PC-9 (cell line): ENCODE measurements around the gene MACROD2. TPM values are rescaled to one million over a fixed set of nuclear protein-coding genes. Genes with fewer than 3 reads are reported as not detected.

Source experiments
- BruUV-seq: library from RNA; stranded (reverse); fragments of 400-500 nt; replicated peaks from 2 replicates; lab custom pipeline; 2021; lab: Mats Ljungman, UMichigan
- CTCF ChIA-PET: fragments of 300-600 bp; sonication (Branson Sonifier 250); formaldehyde crosslinking; loops from one replicate; lab custom pipeline; 2022; ENCODE audit warnings: antibody characterized with exemption; lab: Charles Lee
- POLR2A ChIA-PET: fragments of 300-600 bp; sonication (Branson Sonifier 250); formaldehyde crosslinking; loops from one replicate; lab custom pipeline; 2022; ENCODE audit warnings: antibody characterized with exemption; ENCODE audit not compliant: unreplicated experiment; lab: Charles Lee
- DNase-seq, 2 experiments: peaks; one replicate each; pipeline versions ENCODE4 v3.0.0 to v3.0.0-alpha.2; 2015 to 2022; ENCODE audit warnings: mixed read lengths in 1 of 2
- H2AFZ ChIP-seq: fragments of 200-600 bp; sonication (generic); 2 replicates; pipeline ENCODE4 v1.8.1; 2017; ENCODE audit warnings: antibody characterized with exemption
- H3F3A ChIP-seq: fragments of 200-600 bp; sonication (generic); 2 replicates; pipeline ENCODE4 v1.8.1; 2017; ENCODE audit warnings: antibody characterized with exemption, mild to moderate bottlenecking, low read depth; ENCODE audit not compliant: insufficient read depth
- H3K27ac ChIP-seq: fragments of 200-600 bp; sonication (generic); 2 replicates; pipeline ENCODE4 v1.6.1; 2016; ENCODE audit warnings: mixed run types
- H3K27me3 ChIP-seq: fragments of 200-600 bp; sonication (generic); 2 replicates; pipeline ENCODE4 v1.6.1; 2016; ENCODE audit warnings: low read depth, mixed run types; ENCODE audit not compliant: insufficient read depth
- H3K36me3 ChIP-seq: fragments of 200-600 bp; sonication (generic); 2 replicates; pipeline ENCODE4 v1.6.1; 2016; ENCODE audit warnings: low read depth, mixed run types
- H3K4me1 ChIP-seq: fragments of 200-600 bp; sonication (generic); replicated peaks from 2 replicates; pipeline ENCODE4 v1.6.1; 2016; ENCODE audit warnings: mixed run types; ENCODE audit not compliant: insufficient read depth
- H3K4me2 ChIP-seq: fragments of 200-600 bp; sonication (generic); 2 replicates; pipeline ENCODE4 v1.6.1; 2017; ENCODE audit warnings: mixed run types
- H3K4me3 ChIP-seq: fragments of 200-600 bp; sonication (generic); 2 replicates; pipeline ENCODE4 v1.6.1; 2016; ENCODE audit warnings: mixed run types
- H3K79me2 ChIP-seq: fragments of 200-600 bp; sonication (generic); 2 replicates; pipeline ENCODE4 v1.6.1; 2017; ENCODE audit warnings: low read depth, mixed run types
- H3K9me2 ChIP-seq: fragments of 200-600 bp; sonication (generic); 2 replicates; pipeline ENCODE4 v1.8.1; 2017; ENCODE audit warnings: mild to moderate bottlenecking; ENCODE audit not compliant: insufficient read depth
- H3K9me3 ChIP-seq: fragments of 200-600 bp; sonication (generic); 2 replicates; pipeline ENCODE4 v1.8.1; 2016; ENCODE audit warnings: low read depth; ENCODE audit not compliant: insufficient read depth
- H4K20me1 ChIP-seq: fragments of 200-600 bp; sonication (generic); 2 replicates; pipeline ENCODE4 v1.8.1; 2017; ENCODE audit not compliant: insufficient read depth
- CTCF ChIP-seq: fragments of 200-600 bp; sonication (generic); conservative IDR thresholded peaks from 2 replicates; pipeline ENCODE4 v1.6.1; 2017; ENCODE audit warnings: mixed run types, antibody characterized with exemption, mild to moderate bottlenecking, moderate library complexity
- EZH2 ChIP-seq: fragments of 200-600 bp; sonication (generic); IDR thresholded peaks from 2 replicates; pipeline ENCODE4 v1.8.0; 2017; ENCODE audit warnings: antibody characterized with exemption, low read depth
- intact Hi-C: fragments of 100-400 bp; cut with micrococcal nuclease; formaldehyde crosslinking; loops from one replicate; pipeline ENCODE4 v1.10.0; 2022; ENCODE audit not compliant: unreplicated experiment
- total RNA-seq: library from RNA; stranded (reverse); gene quantifications from 2 replicates; pipeline ENCODE4 v1.2.3, GENCODE V29; 2021

Gene MACROD2
- total RNA-seq, 1 experiment from 2014 or later: 11.4 TPM

DNA sequence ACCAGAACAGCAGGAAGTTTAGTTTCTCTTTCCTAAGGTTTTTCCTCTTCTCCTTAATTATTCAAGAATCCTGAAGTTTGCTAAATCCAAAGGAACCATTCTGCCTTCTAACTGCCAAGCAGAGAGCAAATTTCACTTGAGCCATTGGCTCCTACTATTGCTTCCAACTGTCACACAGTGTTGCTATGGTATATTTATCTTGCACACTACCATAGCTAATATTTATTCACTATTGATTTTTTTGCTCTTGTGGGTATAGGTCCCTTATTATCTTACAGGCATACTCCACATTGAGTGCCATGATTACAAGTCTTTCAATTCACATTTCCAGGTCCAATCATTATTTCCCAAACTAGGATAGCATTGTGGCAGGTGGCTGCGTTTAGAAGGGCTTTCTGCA is 608.8 kb downstream of the MACROD2 start:
- Histone ChIP-seq H3K4me2 (no peak overlapping the region), H3K9me2 (no peaks in the 10 kb centered on the region), H3K79me2 (no peaks in the 10 kb centered on the region), H2AFZ (no peak overlapping the region), H4K20me1 (no peaks in the 10 kb centered on the region), H3K36me3 (no peaks in the 10 kb centered on the region), H3K4me3 (no peak overlapping the region), H3K4me1 (no peaks in the 10 kb centered on the region), H3K27ac (no peak overlapping the region), H3K9me3 (no peaks in the 10 kb centered on the region), H3K27me3 (no peaks in the 10 kb centered on the region), H3F3A (no peaks in the 10 kb centered on the region)
- no TSS peak for BruUV-seq
- DNase-seq: no peak
- intact Hi-C loops: no loop called here
- ChIA-PET CTCF (no interaction called here), POLR2A (no interaction called here)
- no peak for TF ChIP-seq CTCF
- no peak for TF ChIP-seq EZH2

DNA sequence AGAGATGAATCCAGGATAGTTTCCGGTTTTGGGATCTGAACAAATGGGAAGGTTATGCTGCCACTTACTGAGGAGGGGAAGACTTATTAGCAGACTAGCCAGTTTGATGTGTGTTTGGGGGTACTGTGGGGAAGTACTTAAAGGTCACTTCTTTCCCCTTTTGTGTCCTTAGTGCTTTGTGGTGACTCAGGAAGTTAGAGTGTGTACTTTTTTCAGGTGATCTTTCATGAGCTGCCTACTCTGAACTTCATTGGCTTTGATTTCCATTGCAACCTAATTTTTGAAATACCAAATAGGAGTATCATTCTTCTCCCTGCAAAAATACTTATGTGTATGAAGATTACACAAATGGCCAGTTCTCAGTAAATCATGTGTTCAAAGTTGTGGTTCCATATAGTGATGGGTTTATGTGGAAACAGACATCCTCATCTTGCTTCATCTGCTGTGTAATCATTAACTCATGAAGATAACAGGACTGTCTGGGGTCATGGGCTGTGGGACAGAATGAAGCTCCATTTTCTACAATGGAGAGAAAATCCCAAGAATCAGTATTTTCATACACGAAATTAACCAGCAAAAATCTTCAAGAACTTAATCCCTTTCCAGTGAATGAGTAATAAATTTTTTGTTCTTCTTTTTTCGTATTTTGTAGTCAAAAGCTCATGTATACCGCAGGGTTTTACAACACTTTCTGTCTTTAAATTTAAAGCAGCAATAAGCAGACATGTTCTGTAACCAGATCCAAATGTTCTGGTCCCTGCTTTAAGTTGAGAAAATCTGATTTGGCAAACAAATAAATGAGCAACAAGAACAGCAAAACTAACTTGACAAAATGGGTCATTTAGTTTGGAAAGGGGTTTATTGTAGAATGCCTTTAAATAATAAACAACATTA is 614.3 kb downstream of the MACROD2 start:
- no peak overlapping the region for H3K4me3 ChIP-seq
- no peaks in the 10 kb centered on the region for H3K9me2 ChIP-seq
- no peak overlapping the region for H3K27ac ChIP-seq
- no peaks in the 10 kb centered on the region for H3K79me2 ChIP-seq
- ChIA-PET POLR2A (no interaction called here), CTCF (no interaction called here)
- BruUV-seq: no TSS peak
- intact Hi-C loops: no loop called here
- H3K36me3 ChIP-seq: no peaks in the 10 kb centered on the region
- no peaks in the 10 kb centered on the region for H3K27me3 ChIP-seq
- no peaks in the 10 kb centered on the region for H4K20me1 ChIP-seq
- no peak overlapping the region for H3K4me2 ChIP-seq
- H3K9me3 ChIP-seq: no peaks in the 10 kb centered on the region
- H3F3A ChIP-seq: no peaks in the 10 kb centered on the region
- no peaks in the 10 kb centered on the region for H3K4me1 ChIP-seq
- no peak overlapping the region for H2AFZ ChIP-seq
- DNase-seq: no peak
- TF ChIP-seq CTCF (no peak), EZH2 (no peak)

GRCh38 chr20:14611479-14611878 is 616.2 kb downstream of the MACROD2 start:
- TF ChIP-seq EZH2: no peak
- Histone ChIP-seq H3K4me2 (no peak overlapping the region), H3K4me1 (no peaks in the 10 kb centered on the region), H3K27ac (no peak overlapping the region), H4K20me1 (no peaks in the 10 kb centered on the region), H2AFZ (no peak overlapping the region), H3K36me3 (no peaks in the 10 kb centered on the region), H3K79me2 (no peaks in the 10 kb centered on the region), H3K9me3 (no peaks in the 10 kb centered on the region), H3F3A (no peaks in the 10 kb centered on the region), H3K9me2 (no peaks in the 10 kb centered on the region), H3K4me3 (no peak overlapping the region), H3K27me3 (no peaks in the 10 kb centered on the region)
- CTCF ChIA-PET: no interaction called here
- no peak for DNase-seq
- intact Hi-C loops: no loop called here
- BruUV-seq: no TSS peak
- POLR2A ChIA-PET: no interaction called here
